HepG2 (cell line): ENCODE data around the gene IFITM5. TPM values are rescaled to one million over a fixed set of nuclear protein-coding genes. Genes with fewer than 3 reads are reported as not detected.
A peak's percentile ranks its signal among the peaks of the same experiment; 100 is the strongest.

Source experiments
- ARID4A ChIP-seq: sonication (generic); formaldehyde crosslinking; IDR thresholded peaks from 2 replicates; pipeline ENCODE4 v1.5.0; 2020; ENCODE audit warnings: mild to moderate bottlenecking, missing genetic modification reagents, borderline replicate concordance
- ATF4 ChIP-seq, 2 experiments: fragments of 450-650 bp in 1 of 2; sonication (generic) in 1 of 2; formaldehyde crosslinking; IDR thresholded peaks; 2 replicates each; pipeline versions ENCODE4 v1.5.0 to v1.8.0; 2020 to 2022; ENCODE audit warnings: mild to moderate bottlenecking in 1 of 2, missing genetic modification reagents in 1 of 2
- CBX5 ChIP-seq: sonication (generic); formaldehyde crosslinking; IDR thresholded peaks from 2 replicates; pipeline ENCODE4 v1.4.0; 2020; ENCODE audit warnings: missing genetic modification reagents, borderline replicate concordance
- ERF ChIP-seq: IDR thresholded peaks from 2 replicates; pipeline ENCODE4 v1.6.1; 2018; ENCODE audit warnings: missing biosample characterization, missing genetic modification reagents
- HNRNPUL1 ChIP-seq: fragments of 200-400 bp; formaldehyde crosslinking; IDR thresholded peaks from 2 replicates; pipeline ENCODE4 v1.6.1; 2017; ENCODE audit warnings: low read depth, mild to moderate bottlenecking, low read length, moderate library complexity
- PTBP1 ChIP-seq: fragments of 200-400 bp; formaldehyde crosslinking; IDR thresholded peaks from 2 replicates; pipeline ENCODE4 v1.6.1; 2018; ENCODE audit warnings: low read length, low read depth; ENCODE audit not compliant: poor library complexity, severe bottlenecking
- RARA ChIP-seq: IDR thresholded peaks from 2 replicates; pipeline ENCODE4 v1.6.1; 2016; ENCODE audit warnings: missing genetic modification reagents, missing compliant biosample characterization
- TFAP4 ChIP-seq: sonication (generic); IDR thresholded peaks from 2 replicates; pipeline ENCODE4 v1.6.1; 2016; ENCODE audit warnings: low read depth, borderline replicate concordance
- USF2 ChIP-seq, 2 experiments: sonication (generic) in 1 of 2; formaldehyde crosslinking in 1 of 2; IDR thresholded peaks; 2 replicates each; pipeline versions ENCODE4 v1.5.1 to v1.6.1; 2011 to 2020; ENCODE audit warnings: borderline replicate concordance in 1 of 2, low read depth in 1 of 2, low read length in 1 of 2, mild to moderate bottlenecking in 1 of 2, missing genetic modification reagents in 1 of 2, moderate library complexity in 1 of 2
- ZBTB7A ChIP-seq: sonication (generic); formaldehyde crosslinking; IDR thresholded peaks from 2 replicates; pipeline ENCODE4 v1.8.0; 2022; ENCODE audit warnings: mild to moderate bottlenecking, missing genetic modification reagents
- ZFP82 ChIP-seq: sonication (generic); formaldehyde crosslinking; IDR thresholded peaks from 2 replicates; pipeline ENCODE4 v1.5.1; 2020; ENCODE audit warnings: mild to moderate bottlenecking, missing genetic modification reagents, borderline replicate concordance
- ZNF609 ChIP-seq: sonication (generic); formaldehyde crosslinking; IDR thresholded peaks from 2 replicates; pipeline ENCODE4 v1.4.0; 2020; ENCODE audit warnings: mild to moderate bottlenecking, missing genetic modification reagents, borderline replicate concordance
- ZNF792 ChIP-seq: IDR thresholded peaks from 2 replicates; pipeline ENCODE4 v1.6.1; 2016
- ZSCAN30 ChIP-seq: sonication (generic); formaldehyde crosslinking; IDR thresholded peaks from 2 replicates; pipeline ENCODE4 v1.5.0; 2020; ENCODE audit warnings: mild to moderate bottlenecking, missing genetic modification reagents
- polyA plus RNA-seq, 8 experiments: library from polyadenylated mRNA; depleted of rRNA in 3 of 8; stranded (reverse) in 7 of 8; unstranded in 1 of 8; fragments of >200 nt; fragmentation: Illumina TruSeq in 4 of 8; extraction: Trizol in 4 of 8; gene quantifications; 2 replicates each; pipeline versions ENCODE4 v1.2.1 to v1.2.3, GENCODE V29; 2011 to 2016; ENCODE audit warnings: low read depth in 4 of 8, missing spikeins in 1 of 8, mixed read lengths in 1 of 8; ENCODE audit not compliant: insufficient read depth in 1 of 8
- total RNA-seq, 5 experiments: library from RNA; depleted of rRNA; stranded (reverse); fragments of >200 nt; fragmentation: Illumina TruSeq; extraction: Trizol; gene quantifications; 2 replicates each; pipeline ENCODE4 v1.2.3, GENCODE V29; 2016; ENCODE audit warnings: low read depth in 1 of 5

Gene IFITM5
- total and polyA plus RNA-seq, 2 of the 13 experiments (the other 11 are each of a cell fraction or from before 2014, with no cell fraction given): not detected

- TF ChIP-seq ARID4A (CRISPR knock-in tag) (0 out of 2 replicates have a peak, but pooled peaks have one; percentile 21), ATF4 (CRISPR knock-in tag; IDR thresholded peaks at IDR 0.05) (peak in 1 of 2 experiments; percentile 93; a peak in 2 of 4 replicates), HNRNPUL1 (no peak), RARA (CRISPR knock-in tag) (0 out of 2 replicates have a peak, but pooled peaks have one; percentile 13), CBX5 (CRISPR knock-in tag) (no peak), ERF (CRISPR knock-in tag) (0 out of 2 replicates have a peak, but pooled peaks have one; percentile 29), USF2 (IDR thresholded peaks at IDR 0.05; ENCODE audit: low read depth, low read length) (peak; percentile 49; the same call in 1 of the 2 replicates), USF2 (CRISPR knock-in tag; IDR thresholded peaks at IDR 0.05; ENCODE audit: borderline replicate concordance) (peak; percentile 78; the same call in 1 of the 2 replicates), ZFP82 (CRISPR knock-in tag) (no peak), ZSCAN30 (CRISPR knock-in tag) (no peak), ZBTB7A (CRISPR knock-in tag) (no peak), ZNF792 (CRISPR knock-in tag) (no peak), PTBP1 (no peak), TFAP4 (no peak), ZNF609 (no peak)
Observed at GRCh38 chr11:269146-269890, 30.0 kb downstream of the IFITM5 start (continued).
